T-helper 1 cell (primary cell): ENCODE results near the gene TM9SF3.

Source experiments
- DNase-seq, 5 donors: peaks; one replicate each; pipeline ENCODE4 v3.0.0-alpha.2; 2012 to 2020

The TM9SF3 gene

DNA sequence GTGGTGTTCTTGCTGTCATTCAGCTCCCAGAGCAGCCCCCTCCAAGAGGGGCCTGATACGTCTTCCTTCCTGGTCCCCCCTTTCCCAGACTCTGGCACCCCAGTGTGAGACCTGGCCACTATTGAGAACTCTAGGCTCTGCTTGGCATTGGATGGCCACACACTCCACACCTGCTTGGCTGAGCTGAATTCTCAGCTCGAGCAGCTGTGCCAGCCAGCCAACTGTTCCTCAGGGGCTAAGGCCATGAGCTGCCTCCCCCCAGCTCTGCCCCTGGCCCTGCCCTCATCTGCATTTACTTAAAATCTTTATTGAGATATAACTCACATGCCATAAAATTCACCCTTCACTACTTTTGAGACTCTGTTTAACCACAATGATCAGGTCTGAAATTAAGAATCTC lies 79.8 kb downstream of the TM9SF3 start:
- no peak for DNase-seq

DNA sequence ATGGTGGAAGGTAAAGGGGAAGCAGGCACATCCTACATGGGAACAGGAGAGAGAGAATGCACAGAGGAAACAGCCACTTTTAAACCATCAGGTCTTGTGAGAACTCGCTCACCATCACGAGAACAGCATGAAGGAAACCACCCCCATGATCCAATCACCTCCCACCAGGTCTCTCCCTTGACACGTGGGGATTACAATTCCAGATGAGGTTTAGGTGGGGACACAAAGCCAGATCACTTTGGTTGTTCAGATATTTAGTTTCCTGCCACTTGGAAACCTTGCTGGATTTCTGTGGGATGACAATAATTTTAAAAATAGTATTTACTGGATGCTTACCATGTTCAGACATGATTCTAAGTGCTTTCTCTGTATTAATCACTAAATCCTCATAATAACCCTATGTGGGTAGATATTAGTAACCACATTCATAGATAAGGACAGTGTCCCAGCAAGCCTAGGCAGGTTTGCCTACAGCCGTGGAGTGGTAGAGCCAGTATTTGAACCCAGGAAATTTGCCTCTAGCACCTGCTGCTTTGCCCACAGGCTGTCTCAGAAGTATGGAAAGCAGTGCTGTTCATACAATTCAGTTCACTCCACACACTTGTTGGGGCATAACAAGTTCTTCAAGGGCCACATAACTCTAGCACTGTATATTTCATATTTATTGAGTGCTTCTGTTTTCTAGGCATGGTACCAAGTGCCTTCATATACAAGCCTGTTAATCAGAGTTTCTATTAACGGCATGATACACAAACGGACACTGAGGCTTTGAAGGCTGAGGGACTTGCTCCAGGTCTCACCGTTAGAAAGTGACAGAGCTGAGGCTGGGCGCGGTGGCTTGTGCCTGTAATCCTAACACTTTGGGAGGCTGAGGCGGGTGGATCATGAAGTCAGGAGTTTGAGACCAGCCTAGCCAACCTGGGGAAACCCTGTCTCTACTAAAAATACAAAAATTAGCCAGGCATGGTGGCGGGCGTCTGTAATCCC lies 81.4 kb downstream of the TM9SF3 start:
- DNase-seq, result no peak

DNA sequence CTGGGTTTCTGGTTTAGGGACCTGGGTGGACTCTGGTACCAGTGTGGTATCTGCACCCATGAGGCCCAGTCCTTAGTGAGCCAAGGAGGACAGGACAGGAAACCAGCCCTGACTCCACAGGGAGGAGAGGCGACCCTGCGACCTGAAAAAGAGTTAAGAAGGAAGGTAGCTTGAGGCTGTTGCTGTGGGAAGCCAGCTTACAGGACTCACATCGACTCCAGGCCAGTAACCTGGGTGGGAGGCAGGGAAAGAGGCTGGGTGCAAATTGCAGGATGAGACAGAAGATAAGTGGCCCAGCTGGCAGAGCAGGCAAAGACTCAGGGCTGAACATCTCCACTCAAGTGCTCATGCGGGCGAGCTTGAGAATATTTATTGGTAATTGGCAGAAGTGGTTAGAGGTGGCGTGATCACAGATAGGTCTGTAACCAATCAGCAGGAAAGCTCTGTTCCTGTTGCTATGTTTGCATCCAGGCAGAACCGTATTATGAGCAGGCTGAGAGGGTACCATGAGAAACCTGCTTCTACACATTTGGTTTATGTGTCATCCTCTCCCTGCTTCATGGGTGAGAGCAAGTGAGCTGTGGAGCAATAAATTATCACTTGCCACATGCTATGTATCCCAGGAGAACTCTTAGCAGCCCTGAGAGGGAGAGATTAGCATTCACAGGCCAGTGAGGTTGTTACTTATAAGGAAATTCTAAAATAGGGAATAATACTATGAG lies 84.1 kb downstream of the TM9SF3 start:
- DNase-seq, result no peak

DNA sequence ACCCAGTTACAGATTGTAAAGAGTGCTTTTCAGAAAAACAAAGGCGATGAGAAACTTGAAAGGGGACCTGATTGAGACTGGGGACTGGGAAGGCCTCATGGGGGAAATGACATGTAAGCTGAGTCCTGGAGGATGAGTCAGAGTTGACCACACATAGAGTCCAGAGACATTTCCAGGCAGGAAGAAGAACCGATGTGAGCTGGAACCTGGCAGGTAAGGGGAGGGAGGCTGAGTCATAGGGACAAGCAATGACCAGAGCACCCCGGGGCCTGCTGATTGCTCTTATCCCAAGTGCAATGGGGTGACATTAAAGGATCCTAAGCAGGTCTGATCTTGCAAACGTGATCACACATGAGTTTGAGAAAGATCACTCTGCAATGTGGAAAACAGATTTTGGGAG lies 84.8 kb downstream of the TM9SF3 start:
- DNase-seq, result no peak

DNA sequence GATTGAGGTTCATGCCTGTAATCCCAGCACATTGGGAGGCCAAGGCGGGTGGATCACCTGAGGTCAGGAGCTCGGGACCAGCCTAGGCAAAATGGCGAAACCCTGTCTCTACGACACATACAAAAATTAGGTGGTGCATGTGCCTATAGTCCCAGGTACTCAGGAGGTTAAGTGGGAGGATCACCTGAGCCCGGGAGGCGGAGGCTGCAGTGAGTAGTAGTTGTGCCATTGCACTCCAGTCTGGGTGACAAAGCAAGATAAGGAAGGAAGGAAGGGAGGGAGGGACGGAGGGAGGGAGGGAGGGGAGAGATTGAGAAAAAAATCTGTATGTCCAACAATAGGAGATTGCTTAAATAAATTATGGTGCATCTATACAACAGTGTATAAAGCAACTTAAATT lies 86.3 kb downstream of the TM9SF3 start:
- no peak for DNase-seq

DNA sequence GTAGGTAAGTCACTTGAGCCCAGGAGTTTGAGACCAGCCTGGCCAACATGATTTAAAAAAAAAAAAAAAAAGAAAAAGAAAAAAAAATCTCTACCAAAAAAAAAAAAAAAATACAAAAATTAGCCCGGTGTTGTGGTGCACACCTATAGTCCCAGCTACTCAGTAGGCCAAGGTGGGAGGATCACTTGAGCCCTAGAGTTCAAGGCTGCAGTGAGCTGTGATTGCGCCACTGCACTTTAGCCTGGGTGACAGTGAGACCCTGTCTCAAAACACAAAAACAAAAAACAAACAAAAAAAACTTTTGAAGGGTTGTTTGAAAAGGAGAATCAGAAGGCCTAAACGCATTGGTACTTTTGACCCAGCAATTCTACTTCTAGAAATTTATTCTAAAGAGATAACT lies 86.8 kb downstream of the TM9SF3 start:
- DNase-seq, result no peak

DNA sequence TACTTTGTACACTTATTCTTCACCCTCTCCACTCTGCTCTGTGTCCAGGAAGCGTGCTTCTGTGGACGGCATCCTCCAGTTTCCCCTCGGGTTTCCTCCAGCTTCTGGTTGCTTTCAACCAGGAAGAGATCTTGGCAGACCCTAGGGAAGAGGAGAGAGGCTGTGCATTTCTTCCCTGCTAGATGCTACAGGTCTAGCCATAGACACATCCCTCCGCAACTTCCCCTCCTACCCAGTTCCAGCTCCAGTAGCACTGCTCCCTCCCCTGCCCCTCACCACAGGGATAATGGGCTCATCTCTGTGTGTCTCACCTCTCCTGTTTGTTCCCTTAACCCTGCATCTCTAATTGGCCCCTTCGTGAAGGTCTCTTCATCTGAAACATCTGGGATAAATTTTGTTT lies 89.4 kb downstream of the TM9SF3 start:
- DNase-seq, result no peak

DNA sequence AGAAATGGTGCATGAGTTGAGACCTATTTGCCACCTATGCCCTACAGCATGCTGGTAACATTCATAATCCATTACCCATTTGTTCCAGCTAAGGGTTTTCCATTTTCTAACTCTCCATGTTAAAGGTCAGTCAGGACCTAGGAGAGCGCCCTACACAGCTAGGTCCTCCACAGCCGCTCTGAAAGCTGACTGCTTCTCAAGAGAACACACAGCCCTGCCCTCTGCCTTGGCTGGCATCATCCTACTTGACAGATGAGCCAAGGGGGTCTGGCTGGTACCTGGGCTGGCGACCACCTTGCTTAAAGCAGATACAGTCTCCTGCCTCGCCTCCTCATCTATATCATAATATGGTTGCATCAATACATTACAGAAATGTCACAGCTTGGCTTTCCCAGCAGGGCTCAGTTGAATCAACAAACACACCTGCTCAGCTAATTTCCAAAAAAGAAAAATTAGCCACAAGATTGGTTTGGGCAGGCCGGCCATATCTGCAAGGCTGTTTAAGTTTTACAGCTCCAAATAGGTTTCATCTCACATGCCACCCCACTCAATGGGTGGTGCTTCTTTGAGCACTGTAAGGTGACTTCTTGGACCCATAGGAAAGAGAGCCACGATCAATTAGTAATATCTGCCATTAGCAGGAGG lies 90.4 kb downstream of the TM9SF3 start:
- no peak for DNase-seq

DNA sequence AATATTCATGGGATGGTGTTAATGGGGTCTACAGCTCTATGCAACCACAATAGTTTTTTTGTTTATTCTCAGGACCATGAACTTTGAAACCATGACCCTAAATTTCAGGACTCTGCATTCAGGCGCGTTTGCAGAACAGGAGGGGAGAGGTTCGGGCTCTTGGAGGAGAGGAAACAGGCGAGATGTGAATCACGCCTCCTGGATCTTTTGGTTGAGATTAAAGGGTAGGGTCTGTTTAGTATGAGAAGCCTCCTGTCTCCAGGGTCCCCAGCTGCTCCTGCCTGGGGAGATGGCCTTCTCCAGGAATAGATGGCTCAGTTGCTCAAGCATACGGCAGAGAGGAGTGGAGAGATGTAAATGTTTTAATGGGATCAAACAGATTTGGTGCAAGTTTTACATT lies 91.3 kb downstream of the TM9SF3 start:
- no peak for DNase-seq

DNA sequence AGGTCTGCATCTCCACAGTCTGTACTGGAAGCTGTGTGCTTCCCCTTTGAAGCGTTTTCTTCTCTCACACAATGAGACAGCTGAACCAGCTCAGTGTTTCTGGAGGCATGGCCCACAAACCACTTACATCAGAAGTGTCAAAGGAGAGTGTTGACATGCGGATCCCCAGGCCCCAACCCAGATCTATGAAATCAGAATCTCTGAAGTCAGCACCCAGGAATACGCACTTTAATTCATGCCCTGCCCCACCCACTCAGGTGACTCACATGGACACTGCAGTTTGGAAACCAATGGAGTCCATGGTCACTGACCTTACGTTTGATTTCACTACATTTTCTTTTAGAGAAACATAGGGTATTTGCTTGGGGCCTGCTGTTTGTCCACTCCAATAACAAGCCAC lies 92.1 kb downstream of the TM9SF3 start:
- DNase-seq, result no peak

DNA sequence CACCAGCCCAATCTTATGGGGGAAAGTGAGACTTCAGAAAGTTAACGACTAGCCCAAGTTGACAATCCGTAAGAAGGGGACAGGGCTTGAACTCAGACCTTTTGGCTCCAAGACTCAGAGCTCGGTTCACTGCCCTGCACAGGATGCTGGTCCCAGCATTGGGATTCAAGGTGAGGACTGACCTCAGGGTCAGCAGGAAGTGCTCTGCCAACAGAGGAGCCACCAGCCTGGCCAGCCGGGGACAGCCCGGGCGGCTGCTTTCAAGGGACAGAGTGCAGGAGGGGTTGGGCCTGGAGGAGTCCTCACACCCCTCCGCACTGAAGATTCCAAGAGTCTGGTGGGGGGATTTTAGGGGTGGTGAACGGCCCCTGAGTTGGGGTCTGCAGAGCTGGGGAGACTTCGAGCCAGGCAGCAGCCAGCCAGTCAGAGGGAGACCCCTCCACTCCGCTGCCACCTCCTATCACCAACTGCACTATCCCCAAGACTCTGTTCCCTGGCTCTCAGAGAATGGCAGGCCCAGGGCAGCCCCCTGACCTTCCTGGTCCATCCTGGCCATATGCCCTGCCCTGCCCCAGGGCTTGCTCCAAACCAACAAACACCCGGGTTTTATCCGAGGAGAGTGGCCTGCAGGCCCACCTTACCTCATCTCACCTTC lies 92.8 kb downstream of the TM9SF3 start:
- DNase-seq, result no peak

DNA sequence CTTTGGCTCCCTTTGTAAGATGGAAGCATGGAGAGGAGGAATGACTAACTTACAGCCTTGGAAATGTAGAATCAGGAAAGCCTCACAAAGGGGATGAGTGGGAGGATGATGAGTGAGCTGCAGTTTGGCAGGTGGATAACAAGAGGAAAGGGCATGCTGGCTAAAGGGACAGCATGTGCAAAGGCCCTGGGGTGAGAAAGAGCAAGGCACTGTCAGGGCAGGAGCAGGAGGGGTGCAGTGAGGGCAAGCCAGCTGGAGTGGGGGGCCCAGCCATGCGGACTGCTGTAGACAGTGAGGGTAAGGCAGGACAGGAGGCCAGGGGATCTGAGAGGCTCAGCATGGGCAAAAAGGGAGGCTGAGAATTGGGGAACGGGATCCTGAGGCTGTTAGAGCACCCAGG lies 93.6 kb downstream of the TM9SF3 start:
- DNase-seq, result no peak

DNA sequence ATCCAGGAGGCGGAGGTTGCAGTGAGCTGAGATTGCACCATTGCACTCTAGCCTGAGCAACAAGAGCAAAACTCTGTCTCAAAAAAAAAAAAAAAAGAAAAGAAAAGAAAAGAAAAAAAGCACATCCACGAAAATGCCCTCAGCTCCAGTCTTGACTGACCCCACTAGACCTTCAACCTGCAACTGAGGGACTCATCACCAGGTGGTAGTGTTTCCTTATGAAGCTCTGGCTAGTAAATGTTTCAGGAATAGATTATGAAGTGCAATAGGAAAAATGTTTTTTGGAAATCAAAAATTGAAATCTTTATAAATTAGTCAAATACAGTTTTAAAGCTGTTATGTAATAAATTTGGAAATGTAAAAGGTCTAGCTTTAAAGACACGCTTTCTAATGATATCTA lies 95.5 kb downstream of the TM9SF3 start:
- no peak for DNase-seq

DNA sequence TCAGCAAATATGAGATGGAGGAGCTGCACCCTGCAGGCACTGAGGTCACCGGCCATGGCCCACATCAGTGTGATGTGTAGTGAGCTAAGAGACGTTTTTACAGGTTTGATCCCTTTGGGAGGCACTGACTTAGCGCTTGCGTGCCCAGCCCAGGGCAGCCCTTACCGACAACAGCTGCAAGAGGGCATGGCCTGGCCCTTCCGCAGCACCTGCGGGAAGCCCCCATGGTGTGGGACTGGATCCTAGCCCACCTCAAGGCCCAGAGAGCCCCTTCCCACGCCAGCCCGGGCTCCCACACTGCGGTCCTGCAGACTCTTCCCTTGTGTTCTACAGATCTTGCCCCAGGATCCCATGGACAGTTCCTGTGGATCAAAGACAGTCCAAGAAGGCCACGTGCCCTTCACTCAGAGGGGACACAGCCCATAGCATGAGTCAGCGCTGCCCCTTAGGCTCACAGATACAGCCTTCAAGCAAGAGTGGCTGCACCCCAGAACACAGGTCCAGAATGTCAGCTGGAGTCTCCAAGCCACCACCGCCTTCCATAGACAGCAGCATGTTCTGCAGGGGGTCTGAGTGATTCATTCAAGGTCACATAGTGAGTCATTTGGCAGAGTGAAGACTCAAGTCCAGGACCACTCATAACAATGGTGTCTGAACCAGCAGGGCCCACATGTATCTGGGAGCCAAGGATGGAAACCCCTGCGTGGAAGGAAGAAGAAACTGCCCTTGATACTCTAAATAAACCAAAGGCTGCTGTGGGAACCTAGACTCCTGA lies 98.5 kb downstream of the TM9SF3 start:
- DNase-seq, result no peak

DNA sequence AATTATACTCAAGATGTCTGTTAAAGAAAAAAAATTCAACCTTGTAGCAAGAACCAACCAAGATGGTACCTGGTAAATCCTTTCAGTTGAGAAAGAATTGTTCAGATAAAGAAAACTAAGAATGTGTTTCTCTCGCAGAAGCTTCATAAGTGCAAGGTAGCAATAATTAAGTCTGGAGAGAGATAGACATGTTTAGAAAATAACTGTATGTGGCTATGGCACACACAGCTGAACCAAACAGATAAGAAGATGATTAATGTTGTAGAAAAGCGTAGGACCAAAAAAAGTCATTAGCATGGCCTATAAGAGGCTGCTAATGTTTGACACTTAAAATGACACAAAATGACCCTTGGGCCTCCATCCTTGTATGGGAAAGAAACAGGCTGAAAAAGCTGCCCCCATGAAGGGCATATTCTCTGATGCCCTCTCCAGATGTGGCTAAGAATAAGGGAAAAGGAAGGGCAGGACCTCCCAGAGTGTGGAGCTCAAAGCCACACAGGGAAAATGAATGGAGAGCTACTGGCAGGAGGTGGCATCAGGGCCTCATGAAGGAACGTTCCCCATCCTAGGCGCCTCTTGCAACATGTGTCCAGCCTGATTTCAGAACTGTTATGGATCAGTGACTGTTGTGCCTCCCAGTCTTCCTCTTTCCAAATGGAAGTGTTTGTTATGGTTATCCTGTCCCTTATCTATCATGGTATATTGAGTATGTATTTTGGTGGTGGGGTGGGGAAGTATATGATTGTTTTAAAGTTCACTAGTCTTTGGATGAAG lies 103.8 kb downstream of the TM9SF3 start:
- no peak for DNase-seq

DNA sequence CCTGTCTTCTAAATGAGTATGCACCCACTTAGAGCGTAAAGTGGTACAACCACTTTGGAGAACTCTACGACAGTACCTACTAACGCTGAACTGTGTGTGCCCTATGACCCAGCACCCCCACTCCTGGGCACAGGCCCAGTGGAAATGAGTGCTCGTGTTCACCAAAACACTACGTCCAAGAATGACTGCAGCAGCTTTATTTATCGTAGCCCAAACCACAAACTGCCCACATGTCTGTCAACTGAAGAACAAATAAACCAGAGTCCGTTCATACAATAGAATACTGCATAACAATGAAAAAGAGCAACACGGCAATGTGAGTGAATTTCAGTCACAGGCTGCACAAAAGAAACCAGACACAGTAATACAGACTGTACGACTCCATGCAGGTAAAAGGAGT lies 108.5 kb downstream of the TM9SF3 start:
- no peak for DNase-seq

DNA sequence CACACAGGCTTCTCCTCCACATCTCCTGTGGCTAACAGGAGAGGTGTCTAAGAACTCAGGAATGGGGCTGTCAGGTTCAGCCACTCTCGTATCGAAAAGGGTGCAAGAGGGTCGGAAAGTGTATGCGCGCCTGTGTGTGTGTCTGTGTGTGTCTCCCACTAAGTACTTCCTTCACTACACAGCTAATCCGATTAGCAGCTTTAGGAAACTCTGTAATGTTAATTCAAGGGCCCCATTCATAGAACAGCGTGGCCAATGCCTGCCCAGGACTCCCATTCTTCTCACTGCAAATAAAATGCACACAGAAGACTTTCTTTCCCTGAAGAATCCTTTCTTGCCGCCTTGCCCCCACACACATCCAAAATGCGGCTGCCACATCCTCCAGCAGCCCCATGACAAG lies 112.9 kb downstream of the TM9SF3 start:
- DNase-seq, result no peak

DNA sequence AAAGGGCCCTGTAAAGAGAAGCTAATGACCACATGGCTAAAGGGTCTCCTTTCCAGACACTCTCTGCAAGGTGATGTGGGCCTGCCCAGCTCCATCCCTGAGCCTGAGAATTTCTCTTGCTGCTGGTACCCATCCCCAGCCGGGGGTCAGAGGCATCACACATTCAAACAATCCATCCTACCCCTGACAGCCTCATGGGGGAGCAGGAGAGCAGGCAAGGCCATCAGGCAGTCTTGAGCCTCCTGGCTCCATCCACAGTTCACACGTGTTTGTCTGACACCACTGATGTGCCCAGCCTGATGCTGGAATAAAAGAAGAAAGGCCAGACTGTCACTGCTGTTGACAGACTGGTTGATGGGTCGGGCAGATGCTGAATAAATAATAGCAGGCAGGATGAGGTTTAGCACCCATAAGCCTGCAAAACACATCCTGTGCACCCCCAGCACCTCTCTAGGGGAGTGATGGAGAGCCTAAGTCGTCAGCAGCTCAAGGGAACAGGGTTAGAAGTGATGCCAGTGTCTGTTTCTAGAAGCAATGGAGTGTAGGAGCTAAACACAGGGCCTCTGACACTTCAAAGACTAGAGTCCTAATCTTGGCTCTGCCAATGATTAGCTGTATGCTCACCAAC lies 116.6 kb downstream of the TM9SF3 start:
- DNase-seq, result peak in 1 of 5 donors; percentile 21

DNA sequence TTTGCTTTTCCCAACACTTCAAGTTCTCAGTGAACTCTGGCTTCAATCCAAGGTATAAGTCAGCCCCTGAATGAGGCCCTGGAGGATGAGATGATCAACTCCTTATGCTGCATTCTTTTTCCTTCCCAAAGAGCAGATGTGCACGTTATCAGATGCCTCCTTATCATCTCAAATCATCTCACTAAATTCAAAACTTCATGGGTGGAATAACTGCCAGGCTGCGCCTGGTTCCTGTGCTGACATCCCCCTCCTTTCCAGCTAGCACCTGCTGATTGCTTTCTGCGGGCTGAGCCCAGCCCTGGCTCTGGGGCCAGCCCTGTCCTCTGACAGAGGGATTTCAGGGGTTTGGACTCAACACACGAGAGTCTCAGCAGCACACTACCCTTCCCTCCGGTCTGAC lies 118.0 kb downstream of the TM9SF3 start:
- no peak for DNase-seq
